IMR-90 (cell line): ENCODE results near the gene TENM4. TPM values are rescaled to one million over a fixed set of nuclear protein-coding genes. Genes with fewer than 3 reads are reported as not detected.

Experiments
- ATAC-seq: fragments of 200-7000 bp; cut with Tn5 transposase; 2 replicates; pipeline ENCODE4 v1.9.1; 2020; ENCODE audit warnings: low read depth, mild to moderate bottlenecking, moderate library complexity
- BruUV-seq: library from RNA; stranded (reverse); fragments of 400-500 nt; replicated peaks from 2 replicates; lab custom pipeline; 2021; lab: Mats Ljungman, UMichigan
- CTCF ChIA-PET: fragments of 300-600 bp; formaldehyde crosslinking; extraction: SDS; loops from one replicate; lab custom pipeline; 2021; ENCODE audit warnings: antibody characterized with exemption; lab: Yijun Ruan, JAX
- POLR2A ChIA-PET: fragments of 300-600 bp; sonication (Branson Sonifier 250); formaldehyde crosslinking; loops from one replicate; lab custom pipeline; 2022; ENCODE audit warnings: antibody characterized with exemption; ENCODE audit not compliant: unreplicated experiment; lab: Charles Lee
- DNase-seq: peaks from one replicate; pipeline ENCODE4 v3.0.0; 2013
- H2AFZ ChIP-seq: replicated peaks from 2 replicates; pipeline ENCODE3; 2013; ENCODE audit warnings: low read length, mild to moderate bottlenecking; ENCODE audit not compliant: poor library complexity
- H2AK5ac ChIP-seq: 2 replicates; pipeline ENCODE4 v1.6.1; 2013; ENCODE audit warnings: low read depth, low read length, inconsistent platforms
- H2AK9ac ChIP-seq: replicated peaks from 2 replicates; pipeline ENCODE3; 2013; ENCODE audit warnings: mild to moderate bottlenecking, low read depth, low read length, moderate library complexity; ENCODE audit not compliant: poor library complexity
- H2BK120ac ChIP-seq: 2 replicates; pipeline ENCODE4 v1.6.1; 2013; ENCODE audit warnings: low read depth, low read length, inconsistent platforms
- H2BK15ac ChIP-seq: 3 replicates; pipeline ENCODE4 v1.6.1; 2013; ENCODE audit warnings: low read depth, low read length, inconsistent platforms
- H2BK20ac ChIP-seq: 2 replicates; pipeline ENCODE4 v1.6.1; 2013; ENCODE audit warnings: low read depth, mild to moderate bottlenecking, inconsistent platforms, low read length, moderate library complexity
- H2BK5ac ChIP-seq: 2 replicates; pipeline ENCODE4 v1.6.1; 2013; ENCODE audit warnings: mild to moderate bottlenecking, low read depth, low read length, inconsistent platforms; ENCODE audit not compliant: poor library complexity, severe bottlenecking
- H3K14ac ChIP-seq: replicated peaks from 2 replicates; pipeline ENCODE4 v1.6.1; 2013; ENCODE audit warnings: low read depth, low read length, inconsistent platforms
- H3K18ac ChIP-seq: 2 replicates; pipeline ENCODE4 v1.6.1; 2013; ENCODE audit warnings: low read depth, low read length, control low read depth
- H3K23ac ChIP-seq: 2 replicates; pipeline ENCODE4 v1.6.1; 2013; ENCODE audit warnings: low read depth, low read length, inconsistent platforms
- H3K27ac ChIP-seq: 2 replicates; pipeline ENCODE4 v1.5.1; 2013; ENCODE audit warnings: mild to moderate bottlenecking, control low read depth, low read length; ENCODE audit not compliant: insufficient read depth
- H3K27me3 ChIP-seq: 2 replicates; pipeline ENCODE4 v1.6.1; 2013; ENCODE audit warnings: low read length; ENCODE audit not compliant: control insufficient read depth, insufficient read depth
- H3K36me3 ChIP-seq: 2 replicates; pipeline ENCODE4 v1.6.1; 2013; ENCODE audit warnings: low read length, mixed read lengths; ENCODE audit not compliant: control insufficient read depth, insufficient read depth
- H3K4ac ChIP-seq: 2 replicates; pipeline ENCODE4 v1.6.1; 2013; ENCODE audit warnings: low read depth, low read length, inconsistent platforms
- H3K4me1 ChIP-seq: 2 replicates; pipeline ENCODE4 v1.6.1; 2013; ENCODE audit warnings: low read length, mixed read lengths; ENCODE audit not compliant: control insufficient read depth, insufficient read depth
- H3K4me2 ChIP-seq: 2 replicates; pipeline ENCODE4 v1.6.1; 2013; ENCODE audit warnings: low read depth, mild to moderate bottlenecking, control low read depth, low read length, moderate library complexity
- H3K4me3 ChIP-seq: 2 replicates; pipeline ENCODE4 v1.5.1; 2013; ENCODE audit warnings: low read depth, mild to moderate bottlenecking, control low read depth, low read length, moderate library complexity; ENCODE audit not compliant: insufficient read depth
- H3K56ac ChIP-seq: 2 replicates; pipeline ENCODE4 v1.6.1; 2013; ENCODE audit warnings: low read length, inconsistent platforms; ENCODE audit not compliant: insufficient read depth; ENCODE audit errors: extremely low read depth
- H3K79me1 ChIP-seq, 2 experiments: 2 replicates each; pipeline ENCODE4 v1.6.1; 2013; ENCODE audit warnings: low read length in 2 of 2, inconsistent platforms in 1 of 2, low read depth in 1 of 2
- H3K9ac ChIP-seq: 2 replicates; pipeline ENCODE4 v1.6.1; 2013; ENCODE audit warnings: low read depth, low read length, control low read depth
- H3K9me1 ChIP-seq: 2 replicates; pipeline ENCODE4 v1.6.1; 2013; ENCODE audit warnings: low read length, inconsistent platforms; ENCODE audit not compliant: insufficient read depth
- H3K9me3 ChIP-seq: 2 replicates; pipeline ENCODE4 v1.6.1; 2013; ENCODE audit warnings: low read length; ENCODE audit not compliant: control insufficient read depth, insufficient read depth
- H4K20me1 ChIP-seq: 2 replicates; pipeline ENCODE4 v1.6.1; 2013; ENCODE audit warnings: low read length, inconsistent platforms; ENCODE audit not compliant: insufficient read depth
- H4K5ac ChIP-seq: 2 replicates; pipeline ENCODE4 v1.6.1; 2013; ENCODE audit warnings: mild to moderate bottlenecking, low read depth, low read length, control low read depth
- H4K8ac ChIP-seq, 2 experiments: 2 replicates each; pipeline ENCODE4 v1.6.1; 2013; ENCODE audit warnings: low read depth in 2 of 2, low read length in 2 of 2, control low read depth in 1 of 2, inconsistent platforms in 1 of 2
- H4K91ac ChIP-seq: 2 replicates; pipeline ENCODE4 v1.6.1; 2013; ENCODE audit warnings: low read depth, low read length, inconsistent platforms; ENCODE audit not compliant: insufficient read depth
- CTCF ChIP-seq: conservative IDR thresholded peaks from 2 replicates; pipeline ENCODE4 v1.5.1; 2012; ENCODE audit warnings: mild to moderate bottlenecking, low read depth, low read length, improper control_type of control experiment
- NFE2L2 ChIP-seq: fragments of 150-350 bp; IDR thresholded peaks from 2 replicates; pipeline ENCODE4 v1.6.1; 2016; ENCODE audit warnings: low read depth, mild to moderate bottlenecking, low read length
- POLR2A ChIP-seq: IDR thresholded peaks from 2 replicates; pipeline ENCODE4 v1.6.1; 2012; ENCODE audit warnings: mild to moderate bottlenecking, low read depth, low read length
- RCOR1 ChIP-seq: IDR thresholded peaks from 2 replicates; pipeline ENCODE4 v1.6.1; 2012; ENCODE audit warnings: mild to moderate bottlenecking, low read length, improper control_type of control experiment; ENCODE audit not compliant: insufficient replicate concordance
- WGBS, 2 experiments: methylation state at CpG; one replicate each; pipeline versions ENCODE4 v1.1.5 to v1.1.7; 2013; ENCODE audit warnings: missing lambda C conversion rate in 2 of 2; ENCODE audit not compliant: insufficient read length in 1 of 2; ENCODE audit errors: extremely low coverage in 2 of 2; 5-methylcytosine and 5-hydroxymethylcytosine counted together
- dilution Hi-C: fragments of 300-500 bp; cut with HindIII; formaldehyde crosslinking; loops from one replicate; pipeline ENCODE4 v1.14.3; 2018; ENCODE audit warnings: low sequenced_read_pairs; ENCODE audit not compliant: unreplicated experiment
- in situ Hi-C: fragments of 300-500 bp; cut with MboI; formaldehyde crosslinking; loops from 3 replicates; pipeline ENCODE4 v1.14.3; 2019; ENCODE audit warnings: low sequenced_read_pairs, inconsistent platforms, mixed read lengths
- intact Hi-C: fragments of 100-400 bp; cut with micrococcal nuclease; formaldehyde crosslinking; loops from 2 replicates; pipeline ENCODE4 v1.10.0; 2022
- polyA plus RNA-seq, 3 experiments: library from polyadenylated mRNA; depleted of rRNA; stranded (reverse); fragments of >200 nt; gene quantifications; 2 replicates each; pipeline ENCODE4 v1.2.3, GENCODE V29; 2012; ENCODE audit warnings: low replicate concordance in 1 of 3
- total RNA-seq: library from RNA; depleted of rRNA; stranded (reverse); fragments of >200 nt; gene quantifications from 2 replicates; pipeline ENCODE4 v1.2.3, GENCODE V29; 2012

The TENM4 gene
- total and polyA plus RNA-seq, 2 of the 4 experiments (the other 2 are of a cell fraction) = 7.4 to 9.0 TPM

- Histone ChIP-seq H4K20me1 (peaks cover 4% of the 10 kb centered on the region; the same call in 1 of the 2 replicates), H2BK5ac (no peak overlapping the region), H3K9me1 (no peaks in the 10 kb centered on the region; the same call in 1 of the 2 replicates), H2BK120ac (no peak overlapping the region), H3K14ac (no peak overlapping the region), H4K8ac (no peak overlapping the region), H2BK20ac (no peak overlapping the region), H2AK9ac (no peak overlapping the region), H3K18ac (no peak overlapping the region), H3K9me3 (no peaks in the 10 kb centered on the region), H3K4me2 (no peak overlapping the region), H3K27ac (no peak overlapping the region), H3K23ac (no peak overlapping the region), H2AK5ac (no peak overlapping the region), H3K36me3 (no peaks in the 10 kb centered on the region), H3K4me3 (no peak overlapping the region), H3K27me3 (no peaks in the 10 kb centered on the region), H4K5ac (no peak overlapping the region), H3K56ac (no peak overlapping the region), H2AFZ (no peak overlapping the region), H3K4ac (no peak overlapping the region), H2BK15ac (no peak overlapping the region), H3K9ac (no peak overlapping the region), H4K91ac (no peak overlapping the region), H3K4me1 (peaks cover 4% of the 10 kb centered on the region; the same call in 1 of the 2 replicates), H3K79me1 (no peaks in the 10 kb centered on the region; a peak in 1 of 4 replicates)
- dilution Hi-C loops (no loop called here), in situ Hi-C loops (no loop called here), intact Hi-C loops (loop anchor here (5.0 kb wide), 1 partner anchor 32 kb away; no protein-coding TSS in a partner anchor)
- ChIA-PET CTCF (no interaction called here), POLR2A (no interaction called here)
- ATAC-seq (no peak), DNase-seq (no peak)
- no peak for TF ChIP-seq NFE2L2
- no peak for TF ChIP-seq RCOR1
- TF ChIP-seq CTCF = no peak
- TF ChIP-seq POLR2A = no peak
- no CpG with 5 or more reads among the region's 6 CpGs for WGBS, 2 experiments
- BruUV-seq = no TSS peak
Measured at GRCh38 chr11:79269611-79270307, 171.1 kb downstream of the TENM4 start.
